ENCODE measurements around the gene DOCK2.

DOCK2 gene

GRCh38 chr5:169706758-169707450, 69.8 kb downstream of the DOCK2 start:
- no peaks in the 10 kb centered on the region for H3K27me3 ChIP-seq (ENCODE audit: control insufficient read depth in 5 of 5, insufficient read depth in 4 of 5, low read length in 5 of 5)
- peaks cover 0 to 20% (median 2%) of the 10 kb centered on the region in 5 donors for H3K36me3 ChIP-seq (ENCODE audit: control insufficient read depth in 5 of 5, insufficient read depth in 5 of 5, low read length in 5 of 5)
- H3K4me3 ChIP-seq (ENCODE audit: low read depth in 1 of 5, low read length in 5 of 5) = no peak overlapping the region
- no peak overlapping the region for H3K27ac ChIP-seq (ENCODE audit: low read depth, low read length)
- H3K9me3 ChIP-seq (ENCODE audit: control insufficient read depth in 5 of 5, low read length in 5 of 5) = no peaks in the 10 kb centered on the region
- H3K4me1 ChIP-seq (ENCODE audit: control insufficient read depth in 5 of 5, insufficient read depth in 5 of 5, low read length in 5 of 5) = peaks cover 0 to 6% (median 0%) of the 10 kb centered on the region in 5 donors
- no peak overlapping the region for H3K9ac ChIP-seq (ENCODE audit: low read length in 5 of 5)

DNA sequence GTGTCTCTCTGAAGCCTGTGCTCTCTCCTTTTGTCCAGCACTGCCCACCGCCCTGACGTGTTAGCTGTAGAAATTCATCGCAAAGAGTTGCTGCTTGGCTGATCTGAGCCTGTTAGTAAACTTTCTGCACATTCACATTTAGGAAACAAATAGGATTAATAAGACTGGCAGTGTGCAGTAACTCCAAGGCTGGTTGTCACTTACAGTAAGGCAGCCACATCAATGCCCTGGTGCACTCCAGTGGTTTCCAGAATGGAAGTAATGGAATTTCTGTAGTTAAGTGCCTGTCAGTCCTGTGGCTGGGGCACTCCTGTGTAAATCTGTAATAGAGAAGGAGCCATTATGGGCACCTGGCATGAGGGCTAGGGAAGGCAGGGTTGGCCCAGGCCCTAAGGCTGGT, 70.6 kb downstream of the DOCK2 start:
- no peaks in the 10 kb centered on the region for H3K27me3 ChIP-seq (ENCODE audit: control insufficient read depth in 5 of 5, insufficient read depth in 4 of 5, low read length in 5 of 5)
- no peak overlapping the region for H3K9ac ChIP-seq (ENCODE audit: low read length in 5 of 5)
- no peaks in the 10 kb centered on the region for H3K9me3 ChIP-seq (ENCODE audit: control insufficient read depth in 5 of 5, low read length in 5 of 5)
- peaks cover 0 to 22% (median 2%) of the 10 kb centered on the region in 5 donors for H3K36me3 ChIP-seq (ENCODE audit: control insufficient read depth in 5 of 5, insufficient read depth in 5 of 5, low read length in 5 of 5)
- peaks cover 0 to 3% (median 0%) of the 10 kb centered on the region in 5 donors for H3K4me1 ChIP-seq (ENCODE audit: control insufficient read depth in 5 of 5, insufficient read depth in 5 of 5, low read length in 5 of 5)
- no peak overlapping the region for H3K27ac ChIP-seq (ENCODE audit: low read depth, low read length)
- no peak overlapping the region for H3K4me3 ChIP-seq (ENCODE audit: low read depth in 1 of 5, low read length in 5 of 5)

GRCh38 chr5:169710675-169711074, 73.6 kb downstream of the DOCK2 start:
- Histone ChIP-seq H3K9me3 (ENCODE audit: control insufficient read depth in 5 of 5, low read length in 5 of 5) (no peaks in the 10 kb centered on the region), H3K36me3 (ENCODE audit: control insufficient read depth in 5 of 5, insufficient read depth in 5 of 5, low read length in 5 of 5) (peaks cover 0 to 35% (median 6%) of the 10 kb centered on the region in 5 donors), H3K9ac (ENCODE audit: low read length in 5 of 5) (no peak overlapping the region), H3K4me3 (ENCODE audit: low read depth in 1 of 5, low read length in 5 of 5) (no peak overlapping the region), H3K27ac (ENCODE audit: low read depth, low read length) (no peak overlapping the region), H3K4me1 (ENCODE audit: control insufficient read depth in 5 of 5, insufficient read depth in 5 of 5, low read length in 5 of 5) (peaks cover 0 to 1% (median 0%) of the 10 kb centered on the region in 5 donors), H3K27me3 (ENCODE audit: control insufficient read depth in 5 of 5, insufficient read depth in 4 of 5, low read length in 5 of 5) (no peaks in the 10 kb centered on the region)

- no peaks in the 10 kb centered on the region for H3K27me3 ChIP-seq (ENCODE audit: control insufficient read depth in 5 of 5, insufficient read depth in 4 of 5, low read length in 5 of 5)
- H3K4me1 ChIP-seq (ENCODE audit: control insufficient read depth in 5 of 5, insufficient read depth in 5 of 5, low read length in 5 of 5) = peaks cover 0 to 12% (median 9%) of the 10 kb centered on the region in 5 donors
- H3K9ac ChIP-seq (ENCODE audit: low read length in 5 of 5) = no peak overlapping the region
- H3K36me3 ChIP-seq (ENCODE audit: control insufficient read depth in 5 of 5, insufficient read depth in 5 of 5, low read length in 5 of 5) = peaks cover 0 to 29% (median 6%) of the 10 kb centered on the region in 5 donors
- H3K4me3 ChIP-seq (ENCODE audit: low read depth in 1 of 5, low read length in 5 of 5) = no peak overlapping the region
- no peaks in the 10 kb centered on the region for H3K9me3 ChIP-seq (ENCODE audit: control insufficient read depth in 5 of 5, low read length in 5 of 5)
- H3K27ac ChIP-seq (ENCODE audit: low read depth, low read length) = no peak overlapping the region
Measured at GRCh38 chr5:169711551-169712225, 74.6 kb downstream of the DOCK2 start.

- peaks cover 0 to 19% (median 16%) of the 10 kb centered on the region in 5 donors for H3K4me1 ChIP-seq (ENCODE audit: control insufficient read depth in 5 of 5, insufficient read depth in 5 of 5, low read length in 5 of 5)
- no peaks in the 10 kb centered on the region for H3K27me3 ChIP-seq (ENCODE audit: control insufficient read depth in 5 of 5, insufficient read depth in 4 of 5, low read length in 5 of 5)
- H3K9me3 ChIP-seq (ENCODE audit: control insufficient read depth in 5 of 5, low read length in 5 of 5) = no peaks in the 10 kb centered on the region
- H3K27ac ChIP-seq (ENCODE audit: low read depth, low read length) = no peak overlapping the region
- no peak overlapping the region for H3K4me3 ChIP-seq (ENCODE audit: low read depth in 1 of 5, low read length in 5 of 5)
- H3K9ac ChIP-seq (ENCODE audit: low read length in 5 of 5) = no peak overlapping the region
- H3K36me3 ChIP-seq (ENCODE audit: control insufficient read depth in 5 of 5, insufficient read depth in 5 of 5, low read length in 5 of 5) = peaks cover 0 to 30% (median 6%) of the 10 kb centered on the region in 5 donors
Measured at GRCh38 chr5:169712428-169712827, 75.4 kb downstream of the DOCK2 start.

DNA sequence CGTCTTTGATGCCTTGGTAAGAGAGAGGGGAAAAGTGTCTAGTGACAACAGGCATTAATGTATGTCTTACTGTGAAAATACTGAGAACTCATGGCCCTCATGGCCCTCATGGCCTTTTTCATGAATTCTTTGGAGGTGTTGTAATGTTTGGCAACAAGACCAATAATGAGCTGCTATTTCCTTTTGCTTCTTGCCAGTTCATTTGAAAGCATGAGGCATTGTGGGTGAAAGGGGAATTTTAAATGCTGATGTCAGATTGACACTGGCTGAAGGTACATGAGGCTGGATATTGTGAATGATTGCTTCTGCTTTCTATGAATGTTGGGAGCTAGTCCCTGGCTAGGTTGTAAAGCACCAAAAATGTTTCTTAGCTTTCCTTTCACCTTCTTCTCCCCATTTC, 79.2 kb downstream of the DOCK2 start:
- Histone ChIP-seq H3K27ac (ENCODE audit: low read depth, low read length) (peak overlapping the region; percentile 3), H3K9ac (ENCODE audit: low read length in 5 of 5) (no peak overlapping the region), H3K4me1 (ENCODE audit: control insufficient read depth in 5 of 5, insufficient read depth in 5 of 5, low read length in 5 of 5) (peaks cover 0 to 31% (median 23%) of the 10 kb centered on the region in 5 donors), H3K27me3 (ENCODE audit: control insufficient read depth in 5 of 5, insufficient read depth in 4 of 5, low read length in 5 of 5) (no peaks in the 10 kb centered on the region), H3K4me3 (ENCODE audit: low read depth in 1 of 5, low read length in 5 of 5) (no peak overlapping the region), H3K9me3 (ENCODE audit: control insufficient read depth in 5 of 5, low read length in 5 of 5) (no peaks in the 10 kb centered on the region), H3K36me3 (ENCODE audit: control insufficient read depth in 5 of 5, insufficient read depth in 5 of 5, low read length in 5 of 5) (peaks cover 0 to 32% (median 2%) of the 10 kb centered on the region in 5 donors)

DNA sequence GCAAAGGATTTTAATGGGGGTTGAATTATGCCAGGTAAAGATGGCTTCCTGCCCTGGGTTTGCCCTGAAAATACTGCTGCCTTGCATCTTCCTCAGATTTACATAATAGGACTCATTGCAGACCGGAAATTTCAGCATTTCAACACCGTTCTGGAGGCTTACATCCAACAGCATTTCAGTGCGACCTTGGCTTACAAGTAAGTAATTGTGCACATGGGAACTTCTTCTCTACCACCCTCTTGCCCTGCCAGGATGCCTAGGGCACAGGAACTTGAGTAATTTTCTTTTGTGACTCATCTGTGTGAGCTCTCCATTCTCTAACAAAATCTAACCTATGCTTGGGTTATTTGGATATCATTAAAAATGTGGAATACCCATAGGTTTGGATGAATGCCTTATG, 80.2 kb downstream of the DOCK2 start:
- Histone ChIP-seq H3K9me3 (ENCODE audit: control insufficient read depth in 5 of 5, low read length in 5 of 5) (no peaks in the 10 kb centered on the region), H3K27me3 (ENCODE audit: control insufficient read depth in 5 of 5, insufficient read depth in 4 of 5, low read length in 5 of 5) (no peaks in the 10 kb centered on the region), H3K27ac (ENCODE audit: low read depth, low read length) (no peak overlapping the region), H3K4me3 (ENCODE audit: low read depth in 1 of 5, low read length in 5 of 5) (no peak overlapping the region), H3K36me3 (ENCODE audit: control insufficient read depth in 5 of 5, insufficient read depth in 5 of 5, low read length in 5 of 5) (peaks cover 0 to 30% (median 2%) of the 10 kb centered on the region in 5 donors), H3K9ac (ENCODE audit: low read length in 5 of 5) (no peak overlapping the region), H3K4me1 (ENCODE audit: control insufficient read depth in 5 of 5, insufficient read depth in 5 of 5, low read length in 5 of 5) (peaks cover 0 to 31% (median 23%) of the 10 kb centered on the region in 5 donors)

DNA sequence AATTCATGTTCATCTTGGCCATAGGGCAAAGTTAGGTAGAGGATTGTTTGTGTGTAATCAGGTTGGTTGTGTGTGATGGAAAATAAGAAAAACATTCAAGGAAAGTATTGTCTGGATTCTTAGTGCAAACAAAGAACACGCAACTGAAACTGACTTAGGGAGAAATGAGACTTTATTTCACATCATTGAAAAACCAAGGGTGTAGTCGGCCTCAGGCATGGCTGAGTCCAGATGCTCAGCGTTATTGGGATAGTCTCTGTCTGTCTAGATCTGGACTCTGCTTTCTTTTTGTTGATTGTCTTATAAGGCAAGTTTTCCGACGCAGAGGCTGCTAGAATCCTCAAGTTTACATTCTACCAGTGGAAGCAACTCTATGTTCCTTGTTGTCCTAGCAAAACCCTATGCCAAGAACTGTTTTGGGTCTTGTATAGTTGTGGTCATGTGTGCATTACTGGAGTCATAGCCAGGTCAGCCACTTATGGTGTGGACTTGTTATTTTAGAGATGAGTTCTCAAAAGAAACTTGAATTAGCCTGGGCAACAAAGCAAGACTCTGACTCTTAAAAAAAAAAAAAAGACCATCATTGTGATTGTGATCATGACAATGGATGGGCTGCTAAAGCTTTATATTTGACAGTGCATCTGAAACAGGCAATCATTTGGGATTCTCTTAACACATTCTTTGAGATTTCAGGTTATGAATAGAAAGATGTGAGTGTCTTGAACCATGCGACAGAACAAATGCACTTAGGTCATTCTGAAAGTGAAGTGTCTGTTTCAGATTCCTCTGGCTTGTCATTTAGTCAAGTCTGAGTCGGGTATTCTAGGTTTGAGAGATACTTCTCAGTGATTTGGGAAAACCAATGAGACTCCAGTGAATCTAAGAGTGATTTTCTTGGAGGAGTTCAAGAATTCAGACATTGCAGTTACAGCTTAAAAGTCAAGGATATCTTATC, 82.6 kb downstream of the DOCK2 start:
- Histone ChIP-seq H3K27me3 (ENCODE audit: control insufficient read depth in 5 of 5, insufficient read depth in 4 of 5, low read length in 5 of 5) (no peaks in the 10 kb centered on the region), H3K9ac (ENCODE audit: low read length in 5 of 5) (no peak overlapping the region), H3K9me3 (ENCODE audit: control insufficient read depth in 5 of 5, low read length in 5 of 5) (no peaks in the 10 kb centered on the region), H3K36me3 (ENCODE audit: control insufficient read depth in 5 of 5, insufficient read depth in 5 of 5, low read length in 5 of 5) (peaks cover 0 to 23% (median 0%) of the 10 kb centered on the region in 5 donors), H3K4me1 (ENCODE audit: control insufficient read depth in 5 of 5, insufficient read depth in 5 of 5, low read length in 5 of 5) (peaks cover 0 to 31% (median 23%) of the 10 kb centered on the region in 5 donors), H3K27ac (ENCODE audit: low read depth, low read length) (no peak overlapping the region), H3K4me3 (ENCODE audit: low read depth in 1 of 5, low read length in 5 of 5) (no peak overlapping the region)

- Histone ChIP-seq H3K9me3 (ENCODE audit: control insufficient read depth in 5 of 5, low read length in 5 of 5) (no peaks in the 10 kb centered on the region), H3K36me3 (ENCODE audit: control insufficient read depth in 5 of 5, insufficient read depth in 5 of 5, low read length in 5 of 5) (peaks cover 0 to 21% (median 0%) of the 10 kb centered on the region in 5 donors), H3K27me3 (ENCODE audit: control insufficient read depth in 5 of 5, insufficient read depth in 4 of 5, low read length in 5 of 5) (no peaks in the 10 kb centered on the region), H3K27ac (ENCODE audit: low read depth, low read length) (no peak overlapping the region), H3K9ac (ENCODE audit: low read length in 5 of 5) (no peak overlapping the region), H3K4me3 (ENCODE audit: low read depth in 1 of 5, low read length in 5 of 5) (no peak overlapping the region), H3K4me1 (ENCODE audit: control insufficient read depth in 5 of 5, insufficient read depth in 5 of 5, low read length in 5 of 5) (peaks cover 0 to 22% (median 17%) of the 10 kb centered on the region in 5 donors)
Measured at GRCh38 chr5:169721771-169722170, 84.7 kb downstream of the DOCK2 start.

Measured in subcutaneous abdominal adipose tissue (tissue), 5 donors.